DOHH2 (cell line): ENCODE results near the gene ACYP2.

Experiments
- CTCF ChIP-seq: fragments of 200-600 bp; sonication (generic); IDR thresholded peaks from one replicate; pipeline ENCODE4 v1.5.1; 2014; ENCODE audit warnings: antibody characterized with exemption, mild to moderate bottlenecking, low read depth, low read length; ENCODE audit not compliant: poor library complexity, severe bottlenecking
- EZH2phosphoT487 ChIP-seq: fragments of 200-600 bp; sonication (generic); IDR thresholded peaks from 2 replicates; pipeline ENCODE4 v1.6.1; 2017; ENCODE audit warnings: borderline replicate concordance, mild to moderate bottlenecking, antibody characterized with exemption, low read length, moderate library complexity, mixed read lengths

DNA sequence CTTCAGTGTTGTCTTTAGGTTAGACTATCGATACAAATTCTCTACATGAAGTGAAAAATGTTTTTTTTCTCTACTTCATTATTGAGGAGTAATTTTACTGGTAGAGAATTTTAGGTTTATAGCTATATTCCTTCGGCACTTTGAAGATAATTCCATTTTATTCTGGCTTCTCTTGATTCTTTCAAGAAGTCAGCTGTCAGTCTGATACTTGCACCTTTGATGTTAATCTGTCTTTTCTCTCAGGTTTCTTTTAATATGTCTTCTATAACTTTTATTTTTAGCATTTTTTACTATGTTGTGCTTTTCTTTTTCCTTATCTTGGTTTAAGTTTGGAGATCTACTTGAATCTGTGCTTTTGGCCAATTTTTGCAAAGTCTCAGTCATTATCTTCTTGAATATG, 122.0 kb downstream of the ACYP2 start:
- TF ChIP-seq CTCF (no peak), EZH2phosphoT487 (no peak)
